Non-pigmented ciliary epithelial cell (primary cell): ENCODE measurements around the gene RAB42.
A peak's percentile ranks its signal among the peaks of the same experiment; 100 is the strongest.
"Not testable (repeated sequence)": the region's sequence is repeated elsewhere in the genome, so short reads cannot be mapped to it uniquely, and the experiment has no call there.

ENCODE experiments used
- DNase-seq: peaks from one replicate; pipeline ENCODE4 v3.0.0-alpha.2; 2010; ENCODE audit warnings: low read depth

The RAB42 gene

DNA sequence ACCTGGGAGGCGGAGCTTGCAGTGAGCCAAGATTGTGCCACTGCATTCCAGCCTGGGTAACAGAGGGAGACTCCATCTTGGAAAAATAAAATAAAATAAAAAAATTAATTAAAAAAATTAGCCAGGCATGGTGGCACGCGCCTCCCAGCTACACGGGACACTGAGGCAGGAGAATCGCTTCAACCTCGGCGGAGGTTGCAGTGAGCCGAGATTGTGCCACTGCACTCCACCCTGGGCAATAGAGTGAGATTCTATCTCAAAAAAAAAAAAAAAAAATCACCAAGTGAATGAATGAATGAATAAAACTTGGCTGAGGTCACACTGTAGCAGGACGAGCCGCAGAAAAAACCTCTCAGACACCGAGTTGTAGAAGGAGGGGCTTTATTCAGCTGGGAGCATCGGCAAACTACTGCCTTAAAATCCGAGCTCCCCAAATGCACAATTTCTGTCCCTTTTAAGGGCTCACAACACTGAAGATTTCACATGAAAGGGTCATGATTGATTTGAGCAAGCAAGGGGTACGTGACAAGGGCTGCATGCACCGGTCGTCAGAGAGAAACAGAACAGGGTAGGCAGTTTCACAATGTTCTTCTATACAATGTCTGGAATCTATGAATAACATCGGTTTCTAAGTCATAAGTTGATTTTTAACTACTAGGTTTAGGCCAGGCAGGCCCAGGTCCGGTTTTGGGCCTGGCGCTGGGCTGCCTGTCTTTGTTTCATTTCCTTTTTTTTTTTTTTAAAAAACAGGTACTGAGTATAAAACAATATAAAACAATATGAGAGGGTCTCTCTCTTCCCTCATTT, 5.3 kb upstream of the RAB42 start:
- DNase-seq, result not testable (repeated sequence)

- DNase-seq, result no peak
Measured at GRCh38 chr1:28592321-28593071, 431 bp downstream of the RAB42 start.

- not testable (repeated sequence) for DNase-seq
Measured at GRCh38 chr1:28593988-28594356, 1.9 kb downstream of the RAB42 start.

DNA sequence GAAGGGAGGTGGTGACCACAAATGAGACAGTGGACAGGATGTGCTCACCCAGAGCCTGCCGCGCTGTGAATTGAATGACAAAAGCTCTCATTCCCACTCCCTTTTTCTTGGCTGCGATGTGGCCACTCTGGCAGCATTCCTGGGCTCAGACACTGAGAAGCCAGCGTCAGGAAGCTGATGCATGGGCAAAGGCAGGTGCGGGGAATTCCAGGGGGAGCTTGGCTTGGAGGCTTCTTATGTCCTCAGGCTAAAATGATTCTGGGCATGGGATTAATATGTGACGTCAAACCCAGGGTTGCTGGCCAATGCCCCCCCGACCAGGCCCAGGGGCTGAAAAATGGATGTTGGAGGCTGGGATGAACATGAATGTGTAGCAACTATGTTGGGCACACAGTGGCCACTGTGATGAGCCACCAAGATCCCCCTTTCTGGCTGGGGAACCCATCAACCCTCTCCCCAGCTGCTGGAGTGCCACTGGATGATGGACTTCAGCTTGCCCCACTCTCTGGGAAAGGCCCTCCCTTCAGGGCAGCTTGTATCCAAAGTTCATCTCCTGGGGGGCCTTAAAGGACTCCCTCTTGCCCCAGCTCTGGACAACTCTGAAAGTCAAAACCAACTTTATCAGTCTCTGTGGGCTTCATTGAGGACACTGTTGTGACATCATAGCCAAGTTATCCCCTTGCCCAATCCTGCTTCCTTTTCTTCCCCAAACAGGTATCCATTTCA, 2.8 kb downstream of the RAB42 start:
- DNase-seq, result not testable (repeated sequence)

- no peak for DNase-seq
Measured at GRCh38 chr1:28595412-28596191, 3.5 kb downstream of the RAB42 start.

DNA sequence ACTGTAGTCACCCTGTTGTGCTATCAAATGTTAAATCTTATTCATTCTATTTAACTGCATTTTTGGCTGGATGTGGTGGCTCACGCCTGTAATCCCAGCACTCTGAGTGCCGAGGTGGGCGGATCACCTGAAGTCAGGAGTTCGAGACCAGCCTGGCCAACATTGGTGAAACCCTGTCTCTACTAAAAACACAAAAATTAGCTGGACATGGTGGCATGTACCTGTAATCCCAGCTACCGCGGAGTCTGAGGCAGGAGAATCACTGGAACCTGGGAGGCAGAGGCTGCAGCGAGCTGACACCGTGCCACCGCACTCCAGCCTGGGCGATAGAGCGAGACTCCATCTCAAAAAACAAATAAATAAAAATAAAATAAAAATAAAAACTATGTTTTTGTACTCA, 4.2 kb downstream of the RAB42 start:
- not testable (repeated sequence) for DNase-seq

GRCh38 chr1:28601696-28602095, 9.6 kb downstream of the RAB42 start:
- peak; percentile 83 for DNase-seq

GRCh38 chr1:28602536-28603439, 10.7 kb downstream of the RAB42 start:
- peak; percentile 49 for DNase-seq

GRCh38 chr1:28604411-28604810, 12.3 kb downstream of the RAB42 start:
- no peak for DNase-seq

- no peak for DNase-seq
Measured at GRCh38 chr1:28604962-28605361, 12.9 kb downstream of the RAB42 start.

DNA sequence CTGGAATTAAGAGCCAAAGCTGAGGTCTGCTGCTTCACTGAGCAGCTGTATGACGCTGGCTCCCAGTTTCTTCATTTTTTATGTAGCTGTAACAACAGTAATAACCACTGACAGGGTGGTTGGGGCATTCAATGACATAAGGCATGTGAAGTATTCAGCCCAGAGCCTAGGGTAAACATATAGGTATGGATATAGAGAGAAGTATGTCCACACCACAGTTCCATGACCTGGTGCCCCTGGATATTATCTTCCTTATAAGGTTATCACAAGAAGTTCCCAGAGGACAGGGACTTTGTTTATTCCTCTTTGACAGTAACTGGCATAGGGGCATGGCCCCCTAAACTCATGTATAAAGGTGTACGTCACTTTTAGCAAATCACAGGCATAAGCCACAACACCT, 14.7 kb downstream of the RAB42 start:
- no peak for DNase-seq

- DNase-seq, result no peak
Measured at GRCh38 chr1:28613175-28613574, 21.1 kb downstream of the RAB42 start.

- DNase-seq, result no peak
Measured at GRCh38 chr1:28631713-28632112, 39.6 kb downstream of the RAB42 start.

GRCh38 chr1:28632560-28632959, 40.5 kb downstream of the RAB42 start:
- DNase-seq, result no peak

DNA sequence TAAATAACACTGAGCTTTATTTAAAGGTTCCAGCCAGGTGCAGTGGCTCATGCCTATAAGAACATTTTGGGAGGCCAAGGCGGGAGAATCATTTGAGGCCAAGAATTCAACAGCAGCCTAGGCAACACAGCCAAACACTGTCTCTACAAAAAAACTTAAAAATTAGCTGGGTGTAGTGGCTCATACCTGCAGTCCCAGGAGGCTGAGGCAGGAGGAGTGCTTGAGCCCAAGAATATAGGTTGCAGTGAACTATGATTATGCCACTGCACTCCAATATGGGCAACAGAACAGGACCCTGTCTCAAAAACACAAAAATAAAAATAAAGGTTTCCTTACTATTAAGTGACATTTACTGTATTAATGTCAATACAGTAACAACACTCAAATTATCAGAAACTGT, 48.7 kb downstream of the RAB42 start:
- no peak for DNase-seq

DNA sequence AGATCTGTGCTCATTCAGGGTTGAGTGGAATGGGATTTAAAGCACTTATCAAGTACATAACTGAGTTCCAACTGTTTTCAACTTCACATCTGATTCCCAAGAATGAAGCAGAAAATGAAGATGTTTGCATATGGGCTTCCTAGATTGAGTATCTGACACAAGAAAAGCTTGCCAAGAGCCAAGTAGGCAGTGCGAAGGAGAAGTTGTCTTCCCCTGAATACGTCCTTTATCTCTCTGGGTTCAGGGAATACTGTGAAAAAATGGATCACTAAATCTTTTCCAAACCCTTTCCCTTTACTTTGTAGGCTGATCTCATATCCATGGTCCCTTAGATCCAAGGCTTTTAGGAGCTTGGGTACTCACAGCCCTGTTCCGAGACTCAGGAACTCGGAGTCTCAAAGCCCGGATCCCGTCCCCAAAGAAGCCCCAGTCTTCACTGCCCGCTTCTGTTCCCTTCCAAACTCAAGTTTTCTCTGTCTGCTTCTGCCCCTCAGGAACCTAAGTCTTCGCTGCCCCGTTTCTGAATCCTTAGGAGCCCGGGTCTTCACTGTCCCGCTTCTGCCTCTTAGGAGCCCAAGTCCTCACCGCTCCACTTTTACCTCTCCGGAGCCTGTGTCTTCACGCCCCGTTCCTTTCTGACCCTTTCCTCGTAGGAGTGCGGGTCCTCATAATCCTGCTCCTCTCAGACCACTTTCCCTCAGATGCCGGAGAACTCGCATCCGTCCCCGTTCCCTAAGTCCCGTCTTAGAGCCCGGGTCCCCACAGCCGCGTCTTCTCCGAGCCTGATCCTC, 50.2 kb downstream of the RAB42 start:
- DNase-seq, result no peak

DNA sequence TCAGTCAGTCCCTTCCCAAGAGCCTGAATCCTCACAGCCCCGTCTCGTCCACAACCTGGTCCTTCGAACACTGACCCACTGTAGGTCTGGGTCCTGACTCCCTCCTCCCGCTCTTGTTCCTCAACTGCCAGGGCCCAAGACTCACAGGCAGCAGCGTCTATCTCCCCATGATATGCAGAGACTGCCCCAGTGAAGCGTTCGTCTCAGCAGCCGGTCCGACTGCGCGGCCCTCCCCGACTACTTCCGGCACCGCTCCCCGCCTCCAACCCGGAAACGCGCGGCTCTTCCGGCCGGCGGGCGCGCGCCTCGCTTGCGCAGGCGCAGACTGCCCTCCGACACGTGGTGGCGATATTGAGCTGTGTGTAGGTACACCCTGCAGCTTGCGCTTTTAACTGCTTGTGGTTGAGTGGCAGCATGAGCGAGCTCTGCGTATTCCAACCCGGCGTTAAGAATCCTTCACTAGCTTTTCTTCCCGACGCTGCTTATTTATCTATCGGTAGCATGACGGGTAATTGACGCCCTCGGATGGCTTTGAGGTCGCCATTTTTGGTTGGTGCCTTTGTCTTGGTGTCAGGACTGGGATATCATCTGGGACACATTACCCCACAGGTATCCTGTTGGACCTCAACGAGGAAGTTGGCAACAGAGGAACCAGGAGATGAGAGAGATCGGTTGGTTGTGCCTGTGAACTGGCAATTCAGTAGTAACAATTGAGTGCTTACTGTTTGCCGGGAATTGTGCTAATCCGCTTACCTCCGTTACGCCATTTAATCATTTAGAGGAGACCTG, 51.0 kb downstream of the RAB42 start, which contains the start of gene TAF12:
TSS of gene TAF12 (minus strand) at position 221 of the 789 bp plus-strand sequence. CDS start 20,986 bp downstream, outside the sequence.
- peak; percentile 76 for DNase-seq

DNA sequence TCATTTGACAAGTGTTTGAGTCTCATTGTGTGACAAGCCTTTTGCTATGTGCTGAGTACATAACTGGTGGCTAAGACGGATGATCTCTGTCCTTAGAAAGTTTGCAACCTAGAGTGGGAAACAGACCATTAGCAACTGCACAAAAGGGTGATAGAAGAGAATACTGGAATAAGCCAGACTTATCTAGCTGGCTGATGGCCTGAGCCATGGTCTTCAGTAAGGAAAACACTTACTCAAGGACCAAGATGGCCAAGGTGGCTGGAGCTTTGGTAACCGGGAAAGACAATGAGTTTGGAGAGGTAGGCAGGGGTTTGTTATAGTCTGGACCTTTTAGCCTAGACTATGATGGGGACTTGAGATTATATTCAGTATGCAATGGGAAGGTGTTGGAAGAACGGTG, 52.4 kb downstream of the RAB42 start:
- no peak for DNase-seq
